SU-DHL-6 (cell line): ENCODE measurements around the gene KSR2.

ENCODE experiments used
- H2AFZ ChIP-seq: fragments of 200-600 bp; sonication (generic); 2 replicates; pipeline ENCODE4 v1.6.1; 2014; ENCODE audit warnings: low read depth, mild to moderate bottlenecking, moderate library complexity, mixed read lengths, antibody characterized with exemption, low read length; ENCODE audit not compliant: severe bottlenecking
- H3F3A ChIP-seq: fragments of 200-600 bp; shearing (Covaris generic); 2 replicates; pipeline ENCODE4 v1.6.0; 2016; ENCODE audit warnings: antibody characterized with exemption, mild to moderate bottlenecking; ENCODE audit not compliant: insufficient read depth
- H3K27ac ChIP-seq: fragments of 200-600 bp; sonication (generic); 2 replicates; pipeline ENCODE4 v1.5.1; 2016; ENCODE audit warnings: low read depth, mild to moderate bottlenecking, low read length, moderate library complexity, mixed read lengths
- H3K27me3 ChIP-seq: fragments of 200-600 bp; sonication (generic), shearing (Covaris generic); 2 replicates; pipeline ENCODE4 v1.6.0; 2014; ENCODE audit warnings: mild to moderate bottlenecking, low read length
- H3K36me3 ChIP-seq: fragments of 200-600 bp; sonication (generic); 2 replicates; pipeline ENCODE4 v1.6.1; 2014; ENCODE audit warnings: mild to moderate bottlenecking, low read length, mixed read lengths
- H3K4me2 ChIP-seq: fragments of 300-600, 200-600 bp; shearing (Covaris generic), sonication (generic); 2 replicates; pipeline ENCODE4 v1.6.0; 2014; ENCODE audit warnings: low read length, low read depth, mild to moderate bottlenecking; ENCODE audit not compliant: poor library complexity, severe bottlenecking
- H3K4me3 ChIP-seq: fragments of 200-600 bp; sonication (generic); 2 replicates; pipeline ENCODE4 v1.5.1; 2014; ENCODE audit warnings: antibody characterized with exemption, low read length, mild to moderate bottlenecking, mixed read lengths; ENCODE audit not compliant: insufficient read depth, poor library complexity, severe bottlenecking
- H3K79me2 ChIP-seq: fragments of 200-600 bp; sonication (generic); 2 replicates; pipeline ENCODE4 v1.6.1; 2014; ENCODE audit warnings: mild to moderate bottlenecking, low read length, moderate library complexity; ENCODE audit not compliant: insufficient read depth
- H3K9ac ChIP-seq: fragments of 200-600 bp; sonication (generic); 2 replicates; pipeline ENCODE4 v1.7.0; 2014; ENCODE audit warnings: mild to moderate bottlenecking, low read length
- H3K9me2 ChIP-seq: fragments of 200-600 bp; sonication (generic); replicated peaks from 2 replicates; pipeline ENCODE4 v1.6.1; 2014; ENCODE audit warnings: low read length; ENCODE audit not compliant: insufficient read depth
- H3K9me3 ChIP-seq: fragments of 200-600 bp; sonication (generic); 2 replicates; pipeline ENCODE4 v1.6.1; 2014; ENCODE audit warnings: low read length, mixed read lengths; ENCODE audit not compliant: insufficient read depth
- H4K20me1 ChIP-seq: fragments of 200-600 bp; sonication (generic); 2 replicates; pipeline ENCODE4 v1.6.1; 2014; ENCODE audit warnings: low read depth, mild to moderate bottlenecking, antibody characterized with exemption, low read length, moderate library complexity, mixed read lengths
- CTCF ChIP-seq: fragments of 200-600 bp; sonication (generic); IDR thresholded peaks from one replicate; pipeline ENCODE4 v1.5.1; 2017; ENCODE audit warnings: antibody characterized with exemption, mild to moderate bottlenecking, low read length, moderate library complexity; ENCODE audit not compliant: insufficient read depth, poor library complexity, severe bottlenecking
- EZH2phosphoT487 ChIP-seq: fragments of 200-600 bp; sonication (generic), shearing (Covaris generic); conservative IDR thresholded peaks from 2 replicates; pipeline ENCODE4 v1.6.1; 2018; ENCODE audit warnings: mild to moderate bottlenecking, antibody characterized with exemption, low read length, moderate library complexity, mixed read lengths

The KSR2 gene

GRCh38 chr12:117547209-117547608 is 421.6 kb downstream of the KSR2 start:
- no peak overlapping the region for H2AFZ ChIP-seq
- no peaks in the 10 kb centered on the region for H3K79me2 ChIP-seq
- no peaks in the 10 kb centered on the region for H3F3A ChIP-seq
- H3K27ac ChIP-seq, result no peak overlapping the region
- no peak for TF ChIP-seq EZH2phosphoT487
- TF ChIP-seq CTCF, result no peak
- no peaks in the 10 kb centered on the region for H3K9me2 ChIP-seq
- no peaks in the 10 kb centered on the region for H4K20me1 ChIP-seq
- H3K4me2 ChIP-seq, result no peak overlapping the region
- no peak overlapping the region for H3K9ac ChIP-seq
- no peaks in the 10 kb centered on the region for H3K36me3 ChIP-seq
- H3K9me3 ChIP-seq, result no peaks in the 10 kb centered on the region
- no peaks in the 10 kb centered on the region for H3K27me3 ChIP-seq
- H3K4me3 ChIP-seq, result no peak overlapping the region

- Histone ChIP-seq H3K79me2 (no peaks in the 10 kb centered on the region), H3F3A (no peaks in the 10 kb centered on the region), H2AFZ (no peak overlapping the region), H3K27ac (no peak overlapping the region), H3K27me3 (no peaks in the 10 kb centered on the region), H3K36me3 (no peaks in the 10 kb centered on the region), H3K4me3 (no peak overlapping the region), H3K4me2 (no peak overlapping the region), H3K9me3 (no peaks in the 10 kb centered on the region), H3K9ac (no peak overlapping the region), H3K9me2 (no peaks in the 10 kb centered on the region), H4K20me1 (no peaks in the 10 kb centered on the region)
- no peak for TF ChIP-seq CTCF
- no peak for TF ChIP-seq EZH2phosphoT487
Measured at GRCh38 chr12:117545216-117545615, 423.6 kb downstream of the KSR2 start.

- Histone ChIP-seq H3K9me2 (no peaks in the 10 kb centered on the region), H3K36me3 (no peaks in the 10 kb centered on the region), H3K27me3 (no peaks in the 10 kb centered on the region), H3F3A (no peaks in the 10 kb centered on the region), H2AFZ (no peak overlapping the region), H3K9me3 (no peaks in the 10 kb centered on the region), H3K79me2 (no peaks in the 10 kb centered on the region), H3K4me3 (no peak overlapping the region), H3K4me2 (no peak overlapping the region), H4K20me1 (no peaks in the 10 kb centered on the region), H3K27ac (no peak overlapping the region), H3K9ac (no peak overlapping the region)
- TF ChIP-seq CTCF (no peak), EZH2phosphoT487 (no peak)
Measured at GRCh38 chr12:117540011-117540410, 428.8 kb downstream of the KSR2 start.

GRCh38 chr12:117538926-117539325 is 429.9 kb downstream of the KSR2 start:
- H3K27me3 ChIP-seq, result no peaks in the 10 kb centered on the region
- H3F3A ChIP-seq, result no peaks in the 10 kb centered on the region
- H3K9me3 ChIP-seq, result no peaks in the 10 kb centered on the region
- no peaks in the 10 kb centered on the region for H4K20me1 ChIP-seq
- no peak overlapping the region for H3K9ac ChIP-seq
- H2AFZ ChIP-seq, result no peak overlapping the region
- TF ChIP-seq EZH2phosphoT487 (no peak), CTCF (no peak)
- H3K79me2 ChIP-seq, result no peaks in the 10 kb centered on the region
- no peaks in the 10 kb centered on the region for H3K9me2 ChIP-seq
- H3K4me2 ChIP-seq, result no peak overlapping the region
- H3K4me3 ChIP-seq, result no peak overlapping the region
- no peaks in the 10 kb centered on the region for H3K36me3 ChIP-seq
- H3K27ac ChIP-seq, result no peak overlapping the region
